ENCODE data around the gene PBRM1. TPM values are rescaled to one million over a fixed set of nuclear protein-coding genes. Genes with fewer than 3 reads are reported as not detected.

The PBRM1 gene
- total RNA-seq, 1 donor, result 100 TPM

DNA sequence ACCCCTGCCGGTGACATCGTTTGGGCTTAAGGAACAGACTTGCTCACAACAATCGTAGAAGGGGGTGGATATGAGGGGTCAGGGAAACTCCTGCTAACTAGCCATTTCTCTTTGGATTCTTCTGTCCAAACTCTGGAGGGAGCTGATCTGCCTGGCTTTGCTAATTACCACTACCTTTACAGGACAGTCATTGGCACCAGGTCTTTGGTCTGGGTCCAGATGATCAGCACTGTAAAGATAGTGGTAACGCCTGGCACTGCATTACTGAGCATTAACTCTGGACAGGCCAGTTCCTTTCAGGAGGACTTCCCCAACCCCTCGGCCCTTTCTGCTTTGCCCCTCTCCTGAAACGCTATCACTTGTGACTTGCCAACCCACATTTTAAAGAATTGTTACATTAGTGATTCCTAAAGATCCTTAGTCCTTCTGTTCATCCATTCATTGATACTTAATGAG is 148.5 kb downstream of the PBRM1 start:
- H3K36me3 ChIP-seq (ENCODE audit: insufficient read depth, low read length), result peaks cover 22% of the 10 kb centered on the region
- no peaks in the 10 kb centered on the region for H3K27me3 ChIP-seq (ENCODE audit: insufficient read depth, low read length)
- H3K9me3 ChIP-seq (ENCODE audit: low read depth, low read length), result no peaks in the 10 kb centered on the region
- H4K20me1 ChIP-seq (ENCODE audit: insufficient read depth, low read length), result peaks cover 38% of the 10 kb centered on the region
- H3K4me3 ChIP-seq (ENCODE audit: insufficient read depth, low read length), result peak overlapping the region; percentile 95
- H3K79me2 ChIP-seq (ENCODE audit: insufficient read depth, low read length), result peaks cover 67% of the 10 kb centered on the region
- H3K4me1 ChIP-seq (ENCODE audit: insufficient read depth, low read length), result peaks cover 46% of the 10 kb centered on the region
- TF ChIP-seq CTCF (IDR thresholded peaks at IDR 0.05; ENCODE audit: extremely low read depth, low read depth, low read length), result no peak
- peak overlapping the region; percentile 56 for H2AFZ ChIP-seq (ENCODE audit: low read length)
- no peak for DNase-seq (ENCODE audit: insufficient read length, low spot score, missing footprints)
- H3K27ac ChIP-seq (ENCODE audit: low read depth, low read length), result peak overlapping the region; percentile 90
- peak overlapping the region; percentile 96 for H3K4me2 ChIP-seq (ENCODE audit: insufficient read depth, low read length)

DNA sequence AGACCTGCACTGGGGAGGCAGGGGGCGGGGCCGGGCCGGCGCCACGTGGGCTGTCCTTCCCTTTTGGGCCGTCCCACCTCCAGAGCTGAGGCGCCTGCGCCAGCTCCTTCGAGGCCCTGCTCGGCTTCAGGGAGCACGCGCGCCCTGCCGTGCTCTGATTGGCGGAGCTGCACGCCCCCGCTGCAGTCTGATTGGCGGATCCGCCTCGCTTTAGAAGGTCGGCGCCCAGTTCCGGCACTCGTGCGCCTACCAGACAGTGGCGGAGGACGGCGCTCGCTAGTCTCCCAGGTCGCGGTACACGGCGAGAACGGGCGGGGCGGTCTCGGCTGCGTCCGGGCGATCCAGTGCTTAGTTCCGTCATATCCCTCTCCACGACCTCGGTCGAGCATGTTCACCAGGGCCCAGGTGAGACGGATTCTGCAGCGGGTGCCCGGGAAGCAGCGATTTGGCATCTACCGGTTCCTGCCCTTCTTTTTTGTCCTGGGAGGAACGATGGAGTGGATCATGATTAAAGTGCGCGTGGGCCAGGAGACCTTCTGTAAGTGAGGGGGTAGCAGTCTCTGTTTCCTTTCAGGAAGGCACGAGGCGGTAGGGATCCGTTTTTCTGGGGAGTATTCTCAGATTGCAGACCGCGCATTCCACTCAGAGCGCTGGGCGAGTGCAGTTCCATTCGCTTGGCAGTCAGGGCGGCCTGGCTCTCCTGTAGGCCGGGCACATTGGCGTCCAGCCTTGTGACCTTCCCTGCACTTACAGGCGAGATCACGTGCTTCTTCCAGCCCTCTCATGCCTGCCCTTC is 149.1 kb downstream of the PBRM1 start, which contains the start of gene UQCC5:
UQCC5 (plus strand) TSS at position 237 of the 796 bp plus-strand sequence; CDS start at position 388, 151 bp downstream.
- peak within 1 kb of the TSS; percentile 95 for H3K4me3 ChIP-seq (ENCODE audit: insufficient read depth, low read length)
- H3K79me2 ChIP-seq (ENCODE audit: insufficient read depth, low read length), result peaks cover 68% of the 10 kb centered on the region
- no peak for TF ChIP-seq CTCF (IDR thresholded peaks at IDR 0.05; ENCODE audit: extremely low read depth, low read depth, low read length)
- H3K4me1 ChIP-seq (ENCODE audit: insufficient read depth, low read length), result peaks cover 53% of the 10 kb centered on the region
- peak; percentile 100 for DNase-seq (ENCODE audit: insufficient read length, low spot score, missing footprints)
- H3K36me3 ChIP-seq (ENCODE audit: insufficient read depth, low read length), result peaks cover 21% of the 10 kb centered on the region
- peak within 1 kb of the TSS; percentile 90 for H3K27ac ChIP-seq (ENCODE audit: low read depth, low read length)
- peak within 1 kb of the TSS; percentile 96 for H3K4me2 ChIP-seq (ENCODE audit: insufficient read depth, low read length)
- no peaks in the 10 kb centered on the region for H3K27me3 ChIP-seq (ENCODE audit: insufficient read depth, low read length)
- H3K9me3 ChIP-seq (ENCODE audit: low read depth, low read length), result no peaks in the 10 kb centered on the region
- H4K20me1 ChIP-seq (ENCODE audit: insufficient read depth, low read length), result peaks cover 45% of the 10 kb centered on the region
- peak within 1 kb of the TSS; percentile 56 for H2AFZ ChIP-seq (ENCODE audit: low read length)

DNA sequence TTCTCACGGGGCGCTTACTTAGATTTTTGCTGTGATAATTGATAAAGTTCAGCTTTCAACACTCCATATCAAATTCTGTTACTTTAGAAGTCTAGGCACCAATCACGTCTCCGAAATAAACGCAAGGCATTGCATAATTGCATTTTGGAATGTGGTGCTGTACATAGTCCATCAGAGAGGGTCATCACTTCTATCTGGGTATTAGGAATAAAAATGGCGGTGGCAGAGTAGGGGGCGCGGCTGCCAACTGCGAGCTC is 149.7 kb downstream of the PBRM1 start:
- H3K36me3 ChIP-seq (ENCODE audit: insufficient read depth, low read length), result peaks cover 16% of the 10 kb centered on the region
- no peak for DNase-seq (ENCODE audit: insufficient read length, low spot score, missing footprints)
- peak overlapping the region; percentile 95 for H3K4me3 ChIP-seq (ENCODE audit: insufficient read depth, low read length)
- TF ChIP-seq CTCF (IDR thresholded peaks at IDR 0.05; ENCODE audit: extremely low read depth, low read depth, low read length), result no peak
- H3K27me3 ChIP-seq (ENCODE audit: insufficient read depth, low read length), result no peaks in the 10 kb centered on the region
- no peak overlapping the region for H2AFZ ChIP-seq (ENCODE audit: low read length)
- H4K20me1 ChIP-seq (ENCODE audit: insufficient read depth, low read length), result peaks cover 47% of the 10 kb centered on the region
- H3K27ac ChIP-seq (ENCODE audit: low read depth, low read length), result no peak overlapping the region
- H3K4me2 ChIP-seq (ENCODE audit: insufficient read depth, low read length), result peak overlapping the region; percentile 66
- H3K79me2 ChIP-seq (ENCODE audit: insufficient read depth, low read length), result peaks cover 67% of the 10 kb centered on the region
- H3K4me1 ChIP-seq (ENCODE audit: insufficient read depth, low read length), result peaks cover 53% of the 10 kb centered on the region
- H3K9me3 ChIP-seq (ENCODE audit: low read depth, low read length), result no peaks in the 10 kb centered on the region

DNA sequence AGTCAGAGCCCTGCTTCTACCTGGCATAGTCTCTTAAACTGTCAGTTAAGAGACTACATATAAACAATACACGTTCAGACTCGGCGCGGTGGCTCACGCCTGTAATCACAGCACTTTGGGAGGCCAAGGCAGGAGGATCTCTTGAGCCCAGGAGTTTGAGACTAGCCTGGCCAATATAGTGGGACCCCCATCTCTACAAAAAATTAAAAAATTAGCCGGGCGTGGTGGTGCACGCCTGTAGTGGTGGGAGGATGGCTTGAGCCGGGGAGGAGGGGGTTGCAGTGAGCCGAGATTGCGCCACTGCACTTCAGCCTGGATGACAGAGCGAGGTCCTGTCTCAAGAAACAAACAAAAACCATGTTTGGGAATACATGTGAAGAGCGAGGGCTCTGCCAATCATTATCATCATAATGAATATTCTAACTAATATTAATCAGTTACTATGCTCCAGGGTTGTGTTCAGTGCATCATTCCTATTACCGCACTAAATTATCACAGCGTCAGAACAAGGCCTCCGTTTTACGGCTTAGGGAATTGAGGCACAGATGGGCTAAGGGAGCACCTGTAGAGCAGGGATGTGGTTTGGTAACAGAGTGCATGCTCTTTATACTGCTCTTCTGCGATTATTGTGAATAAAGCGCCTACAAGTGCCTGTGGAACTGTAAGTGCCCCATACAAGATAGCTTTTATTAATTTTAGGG is 150.2 kb downstream of the PBRM1 start:
- peak overlapping the region; percentile 88 for H3K4me2 ChIP-seq (ENCODE audit: insufficient read depth, low read length)

More for the DNA sequence above, 150.2 kb downstream of the PBRM1 start:
- Histone ChIP-seq H4K20me1 (ENCODE audit: insufficient read depth, low read length) (peaks cover 48% of the 10 kb centered on the region), H3K9me3 (ENCODE audit: low read depth, low read length) (no peaks in the 10 kb centered on the region), H3K27me3 (ENCODE audit: insufficient read depth, low read length) (no peaks in the 10 kb centered on the region), H3K4me3 (ENCODE audit: insufficient read depth, low read length) (peak overlapping the region; percentile 95), H3K4me1 (ENCODE audit: insufficient read depth, low read length) (peaks cover 58% of the 10 kb centered on the region), H3K27ac (ENCODE audit: low read depth, low read length) (no peak overlapping the region), H3K36me3 (ENCODE audit: insufficient read depth, low read length) (peaks cover 11% of the 10 kb centered on the region), H2AFZ (ENCODE audit: low read length) (no peak overlapping the region), H3K79me2 (ENCODE audit: insufficient read depth, low read length) (peaks cover 67% of the 10 kb centered on the region)
- DNase-seq (ENCODE audit: insufficient read length, low spot score, missing footprints), result peak; percentile 69
- no peak for TF ChIP-seq CTCF (IDR thresholded peaks at IDR 0.05; ENCODE audit: extremely low read depth, low read depth, low read length)

All from osteoblast (primary cell).